GM18870 (cell line): ENCODE measurements around the gene PTGIS.

Experiments
- ATAC-seq: cut with Tn5 transposase; IDR thresholded peaks from one replicate; pipeline ENCODE4 v1.9.1; 2021; ENCODE audit warnings: moderate library complexity; ENCODE audit not compliant: unreplicated experiment

PTGIS gene

GRCh38 chr20:49595811-49596561, 28.0 kb upstream of the PTGIS start:
- ATAC-seq, result no peak

GRCh38 chr20:49595346-49595745, 27.4 kb upstream of the PTGIS start:
- no peak for ATAC-seq

GRCh38 chr20:49594931-49595315, 27.0 kb upstream of the PTGIS start:
- no peak for ATAC-seq

GRCh38 chr20:49594143-49594930, 26.4 kb upstream of the PTGIS start:
- ATAC-seq, result no peak

GRCh38 chr20:49593466-49594142, 25.7 kb upstream of the PTGIS start:
- no peak for ATAC-seq

- no peak for ATAC-seq
Observed at GRCh38 chr20:49592120-49592519, 24.2 kb upstream of the PTGIS start.

- ATAC-seq, result no peak
Observed at GRCh38 chr20:49591217-49591865, 23.4 kb upstream of the PTGIS start.

- no peak for ATAC-seq
Observed at GRCh38 chr20:49590163-49591017, 22.5 kb upstream of the PTGIS start.

GRCh38 chr20:49589747-49590146, 21.8 kb upstream of the PTGIS start:
- ATAC-seq, result no peak

- ATAC-seq, result no peak
Observed at GRCh38 chr20:49587111-49587570, 19.2 kb upstream of the PTGIS start.

GRCh38 chr20:49585585-49586245, 17.8 kb upstream of the PTGIS start:
- ATAC-seq, result no peak

GRCh38 chr20:49584418-49585382, 16.8 kb upstream of the PTGIS start:
- ATAC-seq, result no peak

GRCh38 chr20:49583669-49584417, 15.9 kb upstream of the PTGIS start:
- no peak for ATAC-seq

GRCh38 chr20:49583343-49583668, 15.4 kb upstream of the PTGIS start:
- ATAC-seq, result no peak

GRCh38 chr20:49582413-49583334, 14.7 kb upstream of the PTGIS start:
- ATAC-seq, result no peak

- no peak for ATAC-seq
Observed at GRCh38 chr20:49581482-49581881, 13.5 kb upstream of the PTGIS start.

GRCh38 chr20:49580813-49581174, 12.9 kb upstream of the PTGIS start:
- ATAC-seq, result no peak
